Measurements from ENCODE around the gene PHKA2. TPM values are rescaled to one million over a fixed set of nuclear protein-coding genes. Genes with fewer than 3 reads are reported as not detected.

PHKA2 gene
- total and polyA plus RNA-seq, 2 donors (not counting 1 experiment from before 2014, with no cell fraction given): 7.9 to 8.3 TPM

DNA sequence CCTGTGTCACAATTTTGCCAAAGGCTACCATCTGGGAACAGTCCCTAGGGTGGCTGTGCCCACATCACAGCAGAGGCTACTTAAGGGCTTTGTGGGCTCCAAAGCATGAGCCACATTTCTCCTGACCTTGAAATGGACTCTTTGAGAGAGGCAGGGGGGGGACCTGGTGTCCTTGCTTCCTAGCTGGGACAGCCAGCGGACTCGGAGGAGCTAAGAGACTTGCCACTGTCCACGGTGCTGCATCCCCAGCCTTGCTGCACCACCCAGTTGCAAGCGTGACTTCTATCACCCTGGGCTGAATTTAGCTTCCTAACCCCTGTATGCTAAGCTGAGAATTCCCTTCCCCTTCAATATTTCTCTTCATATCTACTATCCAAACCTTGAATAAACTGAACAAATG lies 99.0 kb downstream of the PHKA2 start:
- H3K4me2 ChIP-seq (ENCODE audit: extremely low read depth, insufficient read depth, low read length): no peak overlapping the region
- no peak overlapping the region for H2AFZ ChIP-seq (ENCODE audit: low read length)
- no peaks in the 10 kb centered on the region for H4K20me1 ChIP-seq (ENCODE audit: control insufficient read depth, extremely low read depth, insufficient read depth, low read length)
- no peak overlapping the region for H3K4me3 ChIP-seq (replicated peaks in 1 of 4; ENCODE audit: control extremely low read depth in 1 of 4, insufficient read depth in 1 of 4, low read depth in 3 of 4, low read length in 4 of 4)
- DNase-seq (ENCODE audit: low read depth in 2 of 2): no peak
- no peaks in the 10 kb centered on the region for H3K36me3 ChIP-seq (ENCODE audit: control insufficient read depth, insufficient read depth, low read length)
- H3K9me3 ChIP-seq (ENCODE audit: control insufficient read depth, insufficient read depth, low read depth, low read length): no peaks in the 10 kb centered on the region
- peaks cover 6% of the 10 kb centered on the region for H3K4me1 ChIP-seq (ENCODE audit: control insufficient read depth, extremely low read depth, insufficient read depth, low read length)
- H3K79me2 ChIP-seq (ENCODE audit: control insufficient read depth, insufficient read depth, low read length): no peaks in the 10 kb centered on the region
- H3K27ac ChIP-seq (ENCODE audit: insufficient read depth, low read length): no peak overlapping the region
- TF ChIP-seq, protein P1, sequence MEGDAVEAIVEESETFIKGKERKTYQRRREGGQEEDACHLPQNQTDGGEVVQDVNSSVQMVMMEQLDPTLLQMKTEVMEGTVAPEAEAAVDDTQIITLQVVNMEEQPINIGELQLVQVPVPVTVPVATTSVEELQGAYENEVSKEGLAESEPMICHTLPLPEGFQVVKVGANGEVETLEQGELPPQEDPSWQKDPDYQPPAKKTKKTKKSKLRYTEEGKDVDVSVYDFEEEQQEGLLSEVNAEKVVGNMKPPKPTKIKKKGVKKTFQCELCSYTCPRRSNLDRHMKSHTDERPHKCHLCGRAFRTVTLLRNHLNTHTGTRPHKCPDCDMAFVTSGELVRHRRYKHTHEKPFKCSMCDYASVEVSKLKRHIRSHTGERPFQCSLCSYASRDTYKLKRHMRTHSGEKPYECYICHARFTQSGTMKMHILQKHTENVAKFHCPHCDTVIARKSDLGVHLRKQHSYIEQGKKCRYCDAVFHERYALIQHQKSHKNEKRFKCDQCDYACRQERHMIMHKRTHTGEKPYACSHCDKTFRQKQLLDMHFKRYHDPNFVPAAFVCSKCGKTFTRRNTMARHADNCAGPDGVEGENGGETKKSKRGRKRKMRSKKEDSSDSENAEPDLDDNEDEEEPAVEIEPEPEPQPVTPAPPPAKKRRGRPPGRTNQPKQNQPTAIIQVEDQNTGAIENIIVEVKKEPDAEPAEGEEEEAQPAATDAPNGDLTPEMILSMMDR (conservative IDR thresholded peaks at IDR 0.05 in 1 of 2, IDR thresholded peaks at IDR 0.05 in 1 of 2; ENCODE audit: low read depth in 1 of 2, low read length in 2 of 2): no peak
- TF ChIP-seq EZH2 (IDR thresholded peaks at IDR 0.05; ENCODE audit: low read length, missing control alignments): no peak
- H3K9ac ChIP-seq (ENCODE audit: insufficient read depth, low read length): no peak overlapping the region
- H3K27me3 ChIP-seq (ENCODE audit: control insufficient read depth, insufficient read depth, low read length): no peaks in the 10 kb centered on the region

DNA sequence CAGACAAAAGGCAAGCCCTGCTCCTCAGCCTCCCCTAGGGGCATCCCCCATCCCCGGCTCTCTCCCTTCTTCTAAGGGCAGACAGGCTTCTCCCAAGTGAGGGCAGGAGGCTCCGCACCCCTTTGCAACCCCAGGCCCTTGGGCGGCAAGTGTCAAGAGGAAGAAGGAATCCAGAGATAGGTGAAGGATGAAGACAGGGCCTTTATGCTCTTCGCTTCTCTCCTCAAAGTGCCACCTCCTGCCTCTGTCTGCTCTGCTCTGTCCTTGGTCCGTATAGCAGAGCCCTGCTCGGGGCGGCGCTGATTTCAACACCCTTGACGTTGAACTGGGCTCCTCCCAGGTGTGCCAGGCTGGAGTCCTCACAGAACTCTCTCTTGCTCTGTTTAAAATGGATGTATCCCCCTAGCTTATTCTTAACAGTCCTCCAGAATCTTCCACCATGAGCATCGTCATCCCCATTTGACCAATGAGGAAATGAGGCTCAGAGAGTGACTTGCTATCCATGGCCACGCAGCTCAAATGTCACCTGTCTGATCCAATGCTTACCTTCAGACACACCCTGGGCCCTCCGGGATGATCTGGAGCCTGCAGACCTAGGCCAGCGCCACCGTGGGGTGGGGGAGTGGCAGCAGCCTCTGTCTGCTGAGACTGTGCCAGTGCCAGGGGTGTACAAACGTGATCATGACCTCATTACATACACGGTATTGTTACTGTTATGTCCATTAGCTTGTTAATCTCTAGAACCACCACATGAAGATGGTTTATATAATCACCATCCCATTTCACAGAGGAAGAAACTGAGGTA lies 99.8 kb downstream of the PHKA2 start:
- no peak overlapping the region for H3K27ac ChIP-seq (ENCODE audit: insufficient read depth, low read length)
- no peaks in the 10 kb centered on the region for H4K20me1 ChIP-seq (ENCODE audit: control insufficient read depth, extremely low read depth, insufficient read depth, low read length)
- no peaks in the 10 kb centered on the region for H3K27me3 ChIP-seq (ENCODE audit: control insufficient read depth, insufficient read depth, low read length)
- peaks cover 6% of the 10 kb centered on the region for H3K4me1 ChIP-seq (ENCODE audit: control insufficient read depth, extremely low read depth, insufficient read depth, low read length)
- no peak overlapping the region for H3K9ac ChIP-seq (ENCODE audit: insufficient read depth, low read length)
- H3K4me2 ChIP-seq (ENCODE audit: extremely low read depth, insufficient read depth, low read length): no peak overlapping the region
- H3K36me3 ChIP-seq (ENCODE audit: control insufficient read depth, insufficient read depth, low read length): no peaks in the 10 kb centered on the region
- H3K4me3 ChIP-seq (replicated peaks in 1 of 4; ENCODE audit: control extremely low read depth in 1 of 4, insufficient read depth in 1 of 4, low read depth in 3 of 4, low read length in 4 of 4): no peak overlapping the region
- TF ChIP-seq EZH2 (IDR thresholded peaks at IDR 0.05; ENCODE audit: low read length, missing control alignments): no peak
- TF ChIP-seq, protein P1 (conservative IDR thresholded peaks at IDR 0.05 in 1 of 2, IDR thresholded peaks at IDR 0.05 in 1 of 2; ENCODE audit: low read depth in 1 of 2, low read length in 2 of 2): no peak
- H3K79me2 ChIP-seq (ENCODE audit: control insufficient read depth, insufficient read depth, low read length): no peaks in the 10 kb centered on the region
- DNase-seq (ENCODE audit: low read depth in 2 of 2): no peak
- no peaks in the 10 kb centered on the region for H3K9me3 ChIP-seq (ENCODE audit: control insufficient read depth, insufficient read depth, low read depth, low read length)
- H2AFZ ChIP-seq (ENCODE audit: low read length): no peak overlapping the region

DNA sequence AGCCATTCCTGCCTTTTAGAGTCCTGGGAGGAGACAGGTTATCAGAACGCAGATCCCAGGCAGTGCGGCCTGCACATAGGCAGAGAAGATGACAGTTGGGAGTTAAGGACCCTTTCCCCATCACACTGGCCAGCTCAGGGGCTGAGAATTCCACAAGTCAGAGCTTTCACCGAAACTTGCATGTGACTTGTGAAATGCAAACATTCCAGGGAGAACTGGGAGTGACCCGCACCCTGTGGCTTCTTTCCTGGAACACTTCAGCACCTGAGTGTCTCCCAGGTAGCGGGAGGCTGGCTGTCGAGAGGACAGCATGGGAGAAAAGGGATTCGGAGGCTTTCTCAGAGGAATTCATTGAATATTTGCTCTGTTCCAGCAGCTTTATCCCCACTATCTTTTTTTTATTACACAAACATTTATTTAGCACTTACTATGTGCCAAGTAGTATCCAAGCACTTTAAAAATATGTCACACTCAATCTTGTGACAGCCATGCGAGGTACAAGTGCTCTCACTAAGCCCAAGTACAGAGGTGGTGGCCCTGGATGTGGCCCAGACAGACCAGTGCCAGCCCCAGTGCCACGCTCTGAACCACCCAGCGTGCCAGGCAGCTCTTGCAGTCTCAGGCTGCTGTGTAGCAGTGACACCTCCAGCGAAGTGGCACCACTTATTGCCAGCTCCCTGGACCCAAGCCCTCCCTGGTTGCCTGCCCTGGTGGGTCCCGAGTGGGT lies 100.5 kb downstream of the PHKA2 start:
- Histone ChIP-seq H3K9ac (ENCODE audit: insufficient read depth, low read length) (no peak overlapping the region), H3K4me3 (replicated peaks in 1 of 4; ENCODE audit: control extremely low read depth in 1 of 4, insufficient read depth in 1 of 4, low read depth in 3 of 4, low read length in 4 of 4) (no peak overlapping the region), H3K27ac (ENCODE audit: insufficient read depth, low read length) (no peak overlapping the region), H3K4me1 (ENCODE audit: control insufficient read depth, extremely low read depth, insufficient read depth, low read length) (peaks cover 6% of the 10 kb centered on the region), H3K9me3 (ENCODE audit: control insufficient read depth, insufficient read depth, low read depth, low read length) (no peaks in the 10 kb centered on the region), H3K4me2 (ENCODE audit: extremely low read depth, insufficient read depth, low read length) (no peak overlapping the region), H4K20me1 (ENCODE audit: control insufficient read depth, extremely low read depth, insufficient read depth, low read length) (no peaks in the 10 kb centered on the region), H2AFZ (ENCODE audit: low read length) (no peak overlapping the region), H3K36me3 (ENCODE audit: control insufficient read depth, insufficient read depth, low read length) (no peaks in the 10 kb centered on the region), H3K27me3 (ENCODE audit: control insufficient read depth, insufficient read depth, low read length) (no peaks in the 10 kb centered on the region), H3K79me2 (ENCODE audit: control insufficient read depth, insufficient read depth, low read length) (no peaks in the 10 kb centered on the region)
- DNase-seq (ENCODE audit: low read depth in 2 of 2): no peak
- TF ChIP-seq EZH2 (IDR thresholded peaks at IDR 0.05; ENCODE audit: low read length, missing control alignments): no peak
- TF ChIP-seq, protein P1 (conservative IDR thresholded peaks at IDR 0.05 in 1 of 2, IDR thresholded peaks at IDR 0.05 in 1 of 2; ENCODE audit: low read depth in 1 of 2, low read length in 2 of 2): no peak

Measured in fibroblast of lung (primary cell).